GM12891 (cell line): Measurements from ENCODE around the gene ELMO1.

Source experiments
- DNase-seq: peaks from one replicate; pipeline ENCODE4 v3.0.0; 2011; ENCODE audit warnings: low spot score; ENCODE audit not compliant: insufficient read length
- FAIRE-seq: peaks from 2 replicates; lab custom pipeline; 2011; peaks lifted over from hg19 to GRCh38; lab: Jason Lieb, UNC
- PAX5 ChIP-seq: IDR thresholded peaks from 2 replicates; pipeline ENCODE4 v1.6.1; 2011; ENCODE audit warnings: low read length, moderate library complexity, mild to moderate bottlenecking; ENCODE audit not compliant: insufficient read depth, severe bottlenecking
- POLR2A ChIP-seq: IDR thresholded peaks from 2 replicates; pipeline ENCODE4 v1.6.1; 2011; ENCODE audit warnings: low read depth, low read length, control low read depth
- POLR2AphosphoS5 ChIP-seq: IDR thresholded peaks from 2 replicates; pipeline ENCODE4 v1.6.1; 2011; ENCODE audit warnings: low read depth, low read length, control low read depth
- POU2F2 ChIP-seq: IDR thresholded peaks from 2 replicates; pipeline ENCODE4 v1.6.1; 2011; ENCODE audit warnings: low read depth, mild to moderate bottlenecking, control low read depth, low read length, moderate library complexity
- SPI1 ChIP-seq: IDR thresholded peaks from 2 replicates; pipeline ENCODE4 v1.6.1; 2011; ENCODE audit warnings: low read depth, low read length, control low read depth
- TAF1 ChIP-seq: IDR thresholded peaks from 2 replicates; pipeline ENCODE4 v1.6.1; 2011; ENCODE audit warnings: low read depth, low read length, control low read depth

ELMO1 gene

DNA sequence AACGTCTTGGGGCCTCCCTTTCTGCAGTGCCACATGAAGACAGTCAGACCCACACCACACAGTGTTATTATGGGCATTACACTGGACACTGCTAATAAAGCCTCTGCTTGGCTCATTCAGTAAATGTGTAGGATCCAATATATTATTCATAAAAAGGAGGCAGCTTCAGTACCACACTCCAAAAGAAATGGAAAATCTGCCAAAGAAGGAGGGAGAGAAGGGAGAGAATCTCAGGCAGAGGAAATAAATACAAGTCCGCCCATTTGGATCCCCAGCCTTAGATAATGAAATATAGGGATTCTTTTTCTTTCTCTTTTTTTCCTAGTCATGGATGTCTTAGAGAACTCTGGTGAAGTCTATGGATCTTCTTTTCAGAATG, 162.2 kb downstream of the ELMO1 start:
- no peak for FAIRE-seq
- TF ChIP-seq SPI1 (no peak), TAF1 (no peak), POLR2A (no peak), POLR2AphosphoS5 (no peak), POU2F2 (no peak), PAX5 (no peak)

DNA sequence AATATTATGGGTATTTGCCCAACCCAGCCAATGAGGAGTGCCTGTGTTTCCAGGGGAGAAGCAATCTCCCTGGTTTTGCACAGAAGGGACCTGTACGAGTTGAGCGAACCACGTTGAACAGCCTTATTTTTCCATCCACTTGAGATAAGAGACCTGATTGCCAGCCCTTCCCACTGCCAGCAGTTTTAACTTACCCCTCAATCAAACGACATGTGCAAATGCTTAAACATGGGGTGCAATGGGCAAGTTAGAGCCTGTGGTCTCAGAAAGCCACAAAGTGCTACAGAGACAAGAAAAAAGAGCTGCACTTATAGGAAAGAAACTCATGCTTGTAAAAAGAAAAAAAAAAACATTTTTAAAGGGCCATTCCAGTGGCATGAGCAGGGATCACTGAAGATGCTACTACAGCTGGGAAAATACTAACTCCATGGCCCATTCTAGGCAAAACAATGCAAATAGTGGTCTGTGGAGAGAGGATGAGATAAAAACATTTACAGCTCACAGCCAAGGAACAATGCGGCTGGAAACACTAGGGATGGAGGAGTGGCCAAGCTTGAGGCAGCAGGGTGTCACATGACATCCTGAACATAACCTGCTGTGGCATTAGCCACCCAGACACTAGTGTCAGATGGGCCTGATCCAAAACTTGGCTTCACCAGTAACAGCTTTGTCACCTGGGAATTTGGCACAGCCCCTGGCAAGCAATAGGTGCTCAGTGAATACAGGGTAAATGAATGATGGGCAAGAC, 162.8 kb downstream of the ELMO1 start:
- DNase-seq (no peak), FAIRE-seq (peak; percentile 50)

More for the DNA sequence above, 162.2 kb downstream of the ELMO1 start:
- DNase-seq, result no peak

DNA sequence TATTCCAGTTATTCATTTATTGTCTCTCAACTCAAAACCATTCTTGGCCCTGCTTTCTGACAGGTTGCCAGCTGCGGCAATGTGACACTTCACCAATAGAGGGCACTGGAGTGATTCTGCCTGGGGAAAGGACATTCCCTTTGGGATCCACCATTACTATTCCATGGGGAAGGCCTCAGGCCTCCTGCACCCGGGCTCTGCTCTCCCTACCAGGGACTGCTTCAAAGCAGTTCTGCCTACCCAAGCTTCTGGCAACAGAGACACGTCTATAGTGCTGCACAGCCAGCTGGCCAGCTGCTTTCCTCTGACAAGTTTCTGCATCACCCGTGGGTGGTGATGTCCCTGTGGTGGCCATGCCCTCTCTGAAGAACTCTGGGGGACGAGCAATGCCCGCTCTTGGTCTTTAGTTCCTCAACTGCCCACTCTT, 163.8 kb downstream of the ELMO1 start:
- TF ChIP-seq POLR2A, result no peak
- TF ChIP-seq POU2F2, result no peak
- no peak for TF ChIP-seq PAX5
- no peak for TF ChIP-seq TAF1
- no peak for TF ChIP-seq POLR2AphosphoS5
- DNase-seq, result peak; percentile 22
- peak; percentile 40 for FAIRE-seq

More for the DNA sequence above, 162.8 kb downstream of the ELMO1 start:
- TF ChIP-seq POLR2AphosphoS5 (no peak), TAF1 (no peak), POLR2A (no peak), SPI1 (no peak), POU2F2 (no peak), PAX5 (no peak)

- DNase-seq (no peak), FAIRE-seq (no peak)
- TF ChIP-seq POLR2A, result no peak
- no peak for TF ChIP-seq TAF1
- no peak for TF ChIP-seq POU2F2
- TF ChIP-seq PAX5, result no peak
- TF ChIP-seq POLR2AphosphoS5, result no peak
- TF ChIP-seq SPI1, result no peak
These were observed 164.4 kb downstream of the ELMO1 start for GRCh38 chr7:37284285-37284684.

- FAIRE-seq (no peak), DNase-seq (no peak)
- no peak for TF ChIP-seq POU2F2
- no peak for TF ChIP-seq POLR2AphosphoS5
- TF ChIP-seq PAX5, result no peak
- no peak for TF ChIP-seq POLR2A
- no peak for TF ChIP-seq TAF1
- no peak for TF ChIP-seq SPI1
These were observed 164.9 kb downstream of the ELMO1 start for GRCh38 chr7:37283716-37284115.

DNA sequence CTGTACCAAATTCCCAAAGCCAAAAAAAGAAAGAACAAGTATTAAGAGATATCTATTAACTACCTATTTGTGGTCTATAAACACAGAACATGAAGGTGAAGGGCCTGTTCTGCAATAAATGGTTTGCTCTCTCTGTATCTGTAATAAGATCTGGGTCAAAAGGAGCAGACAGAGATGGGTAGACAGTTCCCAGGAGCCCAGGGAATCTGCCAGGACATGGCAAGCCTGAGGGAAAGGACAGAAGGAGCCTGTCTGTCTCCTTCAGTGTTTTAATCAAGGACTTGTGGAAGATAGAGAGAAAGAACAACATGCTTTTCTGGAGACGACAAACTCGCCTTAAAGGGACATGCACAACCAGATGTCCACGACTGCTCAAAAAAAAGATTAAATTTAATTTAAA, 165.7 kb downstream of the ELMO1 start:
- no peak for TF ChIP-seq POU2F2
- no peak for TF ChIP-seq SPI1
- TF ChIP-seq POLR2A, result no peak
- TF ChIP-seq POLR2AphosphoS5, result no peak
- TF ChIP-seq PAX5, result no peak
- no peak for TF ChIP-seq TAF1
- DNase-seq, result no peak
- no peak for FAIRE-seq

DNA sequence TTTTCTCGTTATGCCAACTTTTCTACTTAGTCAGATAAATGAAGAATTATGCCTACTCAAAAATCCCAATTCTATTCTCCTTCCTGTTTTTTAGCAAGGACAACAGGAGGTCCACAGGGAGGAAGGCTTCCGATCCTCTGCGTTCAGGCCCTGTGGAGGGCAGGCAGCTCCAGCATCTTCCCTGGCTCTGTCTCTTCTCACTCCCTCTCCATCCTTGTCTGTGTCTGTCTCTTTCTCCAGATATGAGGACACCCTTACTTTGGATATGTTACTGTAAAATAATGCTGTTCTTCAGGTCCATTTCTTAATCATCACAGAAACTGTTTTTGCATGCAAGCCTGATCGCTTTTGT, 166.6 kb downstream of the ELMO1 start:
- FAIRE-seq (no peak), DNase-seq (no peak)
- no peak for TF ChIP-seq TAF1
- no peak for TF ChIP-seq PAX5
- TF ChIP-seq POLR2A, result no peak
- TF ChIP-seq POLR2AphosphoS5, result no peak
- TF ChIP-seq SPI1, result no peak
- TF ChIP-seq POU2F2, result no peak

GRCh38 chr7:37281368-37282092, 167.1 kb downstream of the ELMO1 start:
- no peak for TF ChIP-seq TAF1
- no peak for TF ChIP-seq POLR2A
- TF ChIP-seq SPI1, result no peak
- TF ChIP-seq POLR2AphosphoS5, result no peak
- TF ChIP-seq PAX5, result no peak
- TF ChIP-seq POU2F2, result no peak

GRCh38 chr7:37277513-37277912, 171.2 kb downstream of the ELMO1 start:
- DNase-seq, result no peak
- no peak for TF ChIP-seq SPI1
- TF ChIP-seq POLR2AphosphoS5, result no peak
- TF ChIP-seq TAF1, result no peak
- no peak for TF ChIP-seq POLR2A
- FAIRE-seq, result no peak

More at GRCh38 chr7:37281368-37282092, 167.1 kb downstream of the ELMO1 start:
- DNase-seq (no peak), FAIRE-seq (no peak)
